ENCODE data around the gene GOLPH3L. TPM values are rescaled to one million over a fixed set of nuclear protein-coding genes. Genes with fewer than 3 reads are reported as not detected.
"Not testable (repeated sequence)": the region's sequence is repeated elsewhere in the genome, so short reads cannot be mapped to it uniquely, and the experiment has no call there.

The GOLPH3L gene
- total RNA-seq, 4 donors from 2014 or later, result 12.4 to 19.5 (median 17.9) TPM

GRCh38 chr1:150629115-150629928, 67.6 kb downstream of the GOLPH3L start, which contains the start of gene ENSA:
ENSA (minus strand) TSS chr1:150629612; CDS start chr1:150629470, 142 bp downstream.
- peak; percentile 84 for DNase-seq (ENCODE audit: low spot score)
- ATAC-seq (ENCODE audit: low FRiP score), result peak; percentile 98
- no peak for TF ChIP-seq CTCF (IDR thresholded peaks at IDR 0.05)

- no peak for ATAC-seq (ENCODE audit: low FRiP score)
- TF ChIP-seq CTCF (IDR thresholded peaks at IDR 0.05), result no peak
- no peak for DNase-seq (ENCODE audit: low spot score)
Measured at GRCh38 chr1:150628766-150629114, 68.2 kb downstream of the GOLPH3L start.

GRCh38 chr1:150627826-150628410, 69.0 kb downstream of the GOLPH3L start:
- DNase-seq (ENCODE audit: low spot score) (no peak), ATAC-seq (ENCODE audit: low FRiP score) (no peak)
- no peak for TF ChIP-seq CTCF (IDR thresholded peaks at IDR 0.05)

GRCh38 chr1:150626150-150626549, 70.8 kb downstream of the GOLPH3L start:
- no peak for TF ChIP-seq CTCF (IDR thresholded peaks at IDR 0.05)
- no peak for ATAC-seq (ENCODE audit: low FRiP score)
- DNase-seq (ENCODE audit: low spot score), result no peak

GRCh38 chr1:150624546-150624945, 72.4 kb downstream of the GOLPH3L start:
- DNase-seq (ENCODE audit: low spot score); ATAC-seq (ENCODE audit: low FRiP score): not testable (repeated sequence)

GRCh38 chr1:150624134-150624533, 72.8 kb downstream of the GOLPH3L start:
- ATAC-seq (ENCODE audit: low FRiP score); DNase-seq (ENCODE audit: low spot score): not testable (repeated sequence)

GRCh38 chr1:150622303-150622975, 74.5 kb downstream of the GOLPH3L start:
- ATAC-seq (ENCODE audit: low FRiP score), result no peak
- no peak for TF ChIP-seq CTCF (IDR thresholded peaks at IDR 0.05)
- DNase-seq (ENCODE audit: low spot score), result no peak

All from omental fat pad (tissue), 4 donors.